NCI-H2029 (cell line): Measurements from ENCODE around the gene HIBCH.
"Not testable (repeated sequence)": the region's sequence is repeated elsewhere in the genome, so short reads cannot be mapped to it uniquely, and the experiment has no call there.

ENCODE experiments used
- DNase-seq: peaks from one replicate; lab custom pipeline; 2025; lab: John Stamatoyannopoulos, UW

Gene HIBCH

GRCh38 chr2:190319555-190320498 lies at the start of gene HIBCH:
HIBCH (minus strand) TSS chr2:190319826; CDS start chr2:190319750, 76 bp downstream.
- DNase-seq: peak; percentile 98

DNA sequence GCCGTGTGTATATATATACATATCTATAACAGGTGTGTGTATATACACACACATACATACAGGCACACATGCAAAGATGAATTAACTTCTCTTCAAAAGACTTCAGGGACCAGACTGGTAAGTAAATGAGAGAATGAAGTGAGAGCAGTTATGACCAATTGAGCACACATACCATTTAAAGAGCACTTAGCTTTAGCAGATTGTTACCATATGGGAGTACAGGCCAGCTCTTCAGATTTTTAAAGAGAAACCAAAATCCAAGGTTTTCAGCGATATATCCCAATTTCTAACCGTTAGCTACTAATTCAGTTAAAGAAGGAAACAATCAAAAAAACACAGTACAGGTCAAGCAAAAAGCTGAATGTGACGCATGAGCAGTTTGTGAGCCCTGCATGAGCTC lies 47.5 kb upstream of the HIBCH start:
- DNase-seq: no peak

DNA sequence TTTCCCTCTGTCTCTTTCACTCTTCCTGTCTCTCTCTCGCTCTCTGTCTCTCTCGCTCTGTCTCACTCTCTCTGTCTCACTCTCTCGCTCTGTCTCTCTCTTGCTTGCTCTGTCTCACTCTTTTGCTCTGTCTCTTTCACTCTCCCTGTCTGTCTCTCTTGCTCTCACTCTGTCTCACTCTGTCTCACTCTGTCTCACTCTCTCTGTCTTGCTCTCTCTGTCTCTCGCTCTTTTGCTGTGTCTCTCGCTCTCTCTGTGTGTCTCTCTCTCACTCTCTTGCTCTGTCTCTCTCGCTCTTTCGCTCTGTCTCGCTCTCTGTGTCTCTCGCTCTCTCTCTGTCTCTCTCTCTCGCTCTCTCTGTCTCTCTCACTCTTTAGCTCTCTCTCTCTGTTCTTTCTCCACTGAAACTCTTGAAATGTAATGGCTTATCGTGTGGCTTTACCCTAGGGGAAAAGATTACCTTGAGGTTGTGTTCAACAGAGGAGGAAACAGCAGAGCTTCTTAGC lies 46.7 kb upstream of the HIBCH start:
- no peak for DNase-seq

DNA sequence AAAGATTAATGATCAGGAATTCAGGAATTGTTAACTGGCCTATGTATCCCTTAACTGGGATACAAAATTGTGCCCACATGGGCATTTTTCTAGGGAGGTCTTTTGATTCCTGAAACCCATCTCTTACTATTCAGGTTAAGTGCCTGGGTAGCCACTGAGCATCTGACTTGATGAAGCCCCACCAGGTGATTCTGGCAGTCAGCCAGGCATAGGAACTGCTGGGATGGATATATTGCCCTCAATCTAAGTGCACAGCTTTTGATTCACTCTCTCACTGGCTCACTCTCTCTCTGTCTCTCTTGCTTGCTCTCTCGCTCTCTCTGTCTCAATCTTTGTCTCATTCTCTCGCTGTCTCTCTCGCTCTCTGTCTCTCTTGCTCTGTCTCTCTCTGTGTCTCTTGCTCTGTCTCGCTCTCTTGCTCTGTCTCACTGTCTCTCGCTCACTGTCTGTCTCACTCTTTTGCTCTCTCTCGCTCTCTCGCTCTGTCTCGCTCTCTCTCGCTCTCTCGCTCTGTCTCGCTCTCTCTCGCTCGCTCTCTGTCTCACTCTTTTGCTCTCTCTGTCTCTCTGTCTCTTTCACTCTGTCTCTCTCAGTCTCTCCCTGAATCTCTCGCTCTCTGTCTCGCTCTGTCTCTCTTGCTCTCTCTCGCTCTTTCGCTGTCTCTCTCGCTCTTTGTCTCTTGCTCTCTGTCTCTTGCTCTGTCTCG lies 46.0 kb upstream of the HIBCH start:
- DNase-seq: peak; percentile 14

GRCh38 chr2:190362894-190363293 lies 43.3 kb upstream of the HIBCH start:
- no peak for DNase-seq

DNA sequence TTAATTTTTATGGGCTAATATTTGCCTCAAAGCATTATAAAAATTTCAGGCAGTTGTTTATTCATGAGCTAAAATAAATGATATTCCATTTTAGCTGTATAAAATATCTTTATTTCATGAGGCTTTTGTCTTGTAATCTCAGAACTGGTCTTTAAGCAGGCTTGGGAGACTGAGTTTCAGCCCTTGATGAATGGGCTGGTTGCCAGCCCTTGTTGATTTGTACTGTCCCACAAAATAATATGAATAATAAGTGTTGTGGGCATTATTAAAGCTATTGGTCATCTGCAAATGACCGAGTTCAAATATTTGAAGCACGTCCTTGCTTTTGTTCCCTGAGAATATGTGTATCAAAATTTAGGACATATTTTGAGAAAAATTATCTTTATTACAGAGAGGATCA lies 41.9 kb upstream of the HIBCH start:
- no peak for DNase-seq

GRCh38 chr2:190360965-190361364 lies 41.3 kb upstream of the HIBCH start:
- no peak for DNase-seq

DNA sequence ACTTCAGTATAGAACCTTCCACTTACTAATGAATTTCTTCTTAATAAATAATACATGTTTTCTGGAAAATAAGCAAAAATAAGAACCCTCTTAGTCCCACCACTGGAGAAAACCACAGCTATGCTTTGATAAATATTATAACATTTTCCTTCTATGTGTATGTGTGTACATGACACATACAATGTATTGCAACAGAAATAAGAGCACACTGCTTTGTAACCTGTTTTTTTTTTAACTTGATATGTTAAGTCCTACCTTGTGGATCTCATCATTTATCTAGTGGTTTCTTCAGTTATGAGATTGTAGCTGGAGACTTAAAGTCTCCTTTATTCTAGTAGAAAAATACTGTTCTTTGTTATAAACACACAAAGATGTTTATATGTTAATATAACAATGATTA lies 40.9 kb upstream of the HIBCH start:
- no peak for DNase-seq

DNA sequence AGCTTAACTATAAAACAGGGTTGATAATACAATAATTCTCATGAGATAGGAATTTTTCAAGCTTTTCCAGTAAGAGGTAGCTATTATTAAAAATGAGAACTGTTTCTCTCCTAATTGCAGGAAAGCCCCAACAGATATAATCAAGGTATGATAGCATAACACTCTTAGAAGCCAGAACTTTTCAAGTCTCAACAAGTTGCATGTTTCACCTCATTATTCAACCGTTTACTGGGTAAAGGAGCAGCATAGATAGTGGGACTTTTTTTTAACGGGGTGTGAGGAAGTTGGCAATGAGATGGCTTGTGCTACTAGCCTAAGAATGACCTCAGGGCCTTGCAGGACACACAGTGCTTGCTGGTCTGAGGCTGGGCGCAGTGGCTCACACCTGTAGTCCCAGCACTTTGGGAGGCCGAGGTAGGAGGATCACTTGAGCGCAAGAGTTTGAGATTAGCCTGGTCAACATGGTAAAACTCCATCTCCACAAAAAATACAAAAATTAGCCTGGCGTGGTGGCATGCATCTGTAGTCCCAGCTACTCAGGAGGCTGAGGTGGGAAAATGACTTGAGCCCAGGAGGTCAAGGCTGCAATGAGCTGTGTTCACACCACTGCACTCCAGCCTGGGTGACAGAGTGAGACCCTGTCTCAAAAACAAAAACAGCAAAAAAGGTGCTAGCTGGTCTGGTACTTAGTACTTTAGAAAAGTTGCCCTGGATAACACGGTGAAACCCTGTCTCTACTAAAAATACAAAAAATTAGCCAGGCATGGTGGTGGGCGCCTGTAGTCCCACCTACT lies 39.2 kb upstream of the HIBCH start:
- DNase-seq: not testable (repeated sequence)

DNA sequence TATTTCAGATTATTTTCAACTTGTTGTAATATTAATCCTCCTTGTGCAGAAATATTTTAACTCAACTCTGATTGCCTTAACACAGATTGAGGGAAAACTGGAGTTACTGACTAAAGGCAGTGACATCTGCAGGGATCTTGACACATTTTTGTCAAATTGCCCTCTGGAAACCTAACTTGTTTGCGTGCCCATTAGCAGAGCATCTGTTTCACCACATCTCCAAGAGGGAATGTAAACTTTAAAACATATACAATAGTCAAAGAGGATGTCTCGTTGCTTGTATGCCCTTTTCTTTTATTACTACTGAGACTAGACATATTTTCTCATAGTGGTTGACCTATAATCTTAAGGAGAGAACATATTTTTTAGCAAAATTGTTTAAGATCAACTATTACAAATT lies 38.0 kb upstream of the HIBCH start:
- DNase-seq: no peak

DNA sequence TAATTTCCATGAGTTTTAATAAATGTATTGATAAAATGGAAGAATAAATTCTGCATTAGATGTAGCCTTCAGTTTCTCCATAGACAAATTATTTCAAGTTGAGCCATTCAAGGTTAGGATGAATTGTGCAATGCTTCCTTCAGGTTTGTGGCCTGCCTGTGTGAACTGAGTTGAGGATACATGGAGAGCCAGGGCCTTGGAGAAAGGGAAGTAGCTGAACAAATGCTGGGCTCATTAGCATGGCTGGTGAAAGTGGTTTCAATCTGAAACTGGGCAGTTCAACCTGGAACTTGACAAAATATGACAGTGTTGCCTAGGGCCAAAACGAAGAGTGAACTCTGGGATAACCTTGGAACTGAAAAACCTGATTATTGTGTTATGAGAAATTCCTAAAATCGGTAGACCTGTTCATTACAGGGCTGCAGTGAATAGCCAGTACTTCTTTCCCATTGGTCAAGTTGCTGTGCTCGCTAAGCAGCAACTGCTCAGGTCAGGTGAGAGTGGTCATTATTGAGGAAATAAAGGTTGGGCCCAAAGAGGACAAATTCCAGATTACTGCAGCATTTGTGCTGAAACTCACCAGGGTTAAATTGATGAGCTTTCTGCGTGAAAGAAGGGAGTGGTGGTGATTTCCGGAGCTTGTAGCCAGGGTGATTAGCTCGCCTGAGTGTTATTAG lies 36.5 kb upstream of the HIBCH start:
- DNase-seq: peak; percentile 44

DNA sequence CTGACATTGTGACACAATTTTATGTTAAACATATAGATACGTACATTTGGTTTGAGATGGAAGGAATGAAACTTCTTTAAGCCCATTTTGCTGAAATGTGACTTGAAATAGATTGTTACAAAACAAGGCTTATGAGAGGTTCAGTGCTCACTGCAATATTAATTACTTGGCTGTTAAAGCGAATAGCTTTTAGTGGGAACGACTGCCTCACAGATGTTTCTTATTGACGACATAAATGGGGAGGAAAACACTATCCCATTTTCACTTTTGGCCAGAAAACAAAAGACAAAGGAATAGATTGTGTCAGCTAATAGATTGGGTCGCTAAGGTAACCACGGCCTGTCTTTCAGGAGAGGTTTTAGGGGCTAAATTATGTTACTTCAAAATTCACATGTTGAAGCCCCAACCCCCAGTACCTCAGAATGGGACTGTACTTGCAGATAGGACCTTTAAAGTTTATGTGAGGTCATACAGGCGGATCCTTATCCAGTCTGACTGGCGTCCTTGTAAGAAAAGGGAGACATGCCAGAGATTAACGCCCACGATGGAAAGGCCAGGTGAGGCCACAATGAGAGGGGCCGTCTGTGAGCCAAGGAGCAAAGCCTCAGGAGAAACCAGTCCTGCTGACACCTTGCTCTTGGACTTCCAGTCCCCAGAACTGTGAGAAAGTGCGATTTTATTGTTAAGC lies 34.5 kb upstream of the HIBCH start:
- DNase-seq: no peak

- no peak for DNase-seq
Measured at GRCh38 chr2:190353537-190353899, 33.9 kb upstream of the HIBCH start.

DNA sequence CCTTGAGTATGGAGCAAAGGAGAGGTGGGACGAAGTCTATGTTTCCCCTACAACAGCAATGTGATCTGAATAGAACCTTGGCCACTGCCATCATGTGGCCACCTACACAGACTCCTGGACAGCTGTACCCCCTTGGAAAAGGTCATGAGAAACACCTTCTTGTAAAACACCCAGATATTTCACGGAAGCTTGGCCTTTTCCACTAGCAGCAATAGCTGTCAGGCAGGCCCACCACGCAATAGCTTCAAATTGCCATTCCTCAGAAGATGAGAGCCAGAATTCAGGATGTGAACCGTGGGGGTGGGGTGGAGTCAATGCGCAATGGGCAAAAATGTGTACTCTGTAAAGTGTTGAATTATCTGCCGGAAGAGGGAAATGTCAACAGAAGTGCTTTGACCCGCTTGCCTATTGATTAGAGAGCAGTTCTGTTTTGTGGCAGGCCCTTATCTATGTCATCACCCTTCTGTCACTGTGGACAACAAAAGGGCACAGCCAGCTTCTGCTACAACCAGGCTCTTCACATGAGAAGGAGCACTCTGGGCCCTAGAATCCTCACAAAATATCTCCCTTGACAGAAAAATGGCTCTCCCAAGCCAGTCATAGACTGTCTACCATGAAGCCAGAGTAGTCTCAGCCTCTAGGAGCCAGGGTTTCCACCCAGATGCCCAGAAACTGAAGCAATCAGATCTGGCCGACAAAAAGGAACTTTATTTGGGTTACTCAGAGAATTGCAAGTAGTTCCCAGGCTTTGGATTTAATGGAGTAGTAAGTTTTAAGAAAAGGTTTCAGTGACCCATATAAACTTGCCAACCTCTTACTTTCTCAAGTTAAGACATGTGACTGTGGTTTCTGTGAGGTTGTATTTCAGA lies 33.3 kb upstream of the HIBCH start:
- peak; percentile 85 for DNase-seq

DNA sequence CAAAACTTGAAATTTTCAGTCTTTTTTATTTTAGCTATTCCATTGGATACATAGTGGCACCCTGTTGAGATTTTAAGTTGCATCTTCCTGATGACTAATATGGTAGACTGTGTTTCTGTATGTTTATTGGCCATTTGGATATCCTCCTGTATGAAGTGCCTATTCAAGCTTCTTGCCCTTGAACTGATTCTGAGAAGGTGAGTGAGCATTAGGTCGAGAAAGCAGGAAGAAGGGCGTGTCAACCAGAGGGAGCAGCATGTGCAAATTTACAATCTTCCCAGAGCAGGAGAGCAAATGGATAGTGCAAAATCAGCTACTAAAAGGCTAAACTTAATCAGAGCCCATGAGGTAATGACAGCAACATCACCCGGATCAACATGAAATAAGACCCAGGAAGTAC lies 32.3 kb upstream of the HIBCH start:
- DNase-seq: no peak

GRCh38 chr2:190350371-190350770 lies 30.7 kb upstream of the HIBCH start:
- DNase-seq: no peak

DNA sequence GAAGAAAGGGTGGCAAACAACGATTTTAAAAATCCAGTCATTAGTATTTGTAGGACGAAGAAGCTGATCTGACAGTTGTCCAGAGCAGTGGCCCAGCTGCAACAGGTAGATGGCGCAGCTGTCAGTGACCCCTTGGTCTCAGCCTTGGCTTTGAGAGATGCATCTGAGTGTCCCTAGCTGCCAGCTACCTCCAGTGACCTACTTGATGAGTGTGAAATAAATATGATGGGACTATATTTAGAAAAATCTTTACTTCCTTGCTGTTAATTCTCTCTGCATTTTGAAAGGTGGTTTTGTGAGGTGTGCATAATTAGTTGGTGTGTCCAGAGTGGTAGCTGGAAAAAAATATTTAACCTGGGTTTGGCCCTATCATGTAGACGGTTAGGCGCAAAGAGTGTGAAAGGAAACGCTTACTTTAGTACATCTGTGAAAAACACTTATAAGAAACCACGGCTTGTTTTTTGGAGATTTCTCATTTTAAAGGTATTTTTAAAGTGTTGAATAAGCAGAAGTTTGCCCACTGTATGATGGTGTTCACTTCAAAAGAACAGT lies 24.7 kb upstream of the HIBCH start:
- peak; percentile 32 for DNase-seq

GRCh38 chr2:190343536-190344275 lies 24.1 kb upstream of the HIBCH start, which contains the start of gene INPP1:
INPP1 (plus strand) TSS chr2:190343589; CDS start chr2:190360103, 16,514 bp downstream.
- DNase-seq: peak; percentile 50

GRCh38 chr2:190343089-190343535 lies 23.5 kb upstream of the HIBCH start:
- DNase-seq: no peak
